Stimulated activated naive CD4-positive, alpha-beta T cell (primary cell): ENCODE data around the gene EPB41L1.

ENCODE experiments used
- DNase-seq, 6 experiments: peaks; one replicate each; lab custom pipeline; 2025; lab: John Stamatoyannopoulos, UW

EPB41L1 gene

GRCh38 chr20:36193977-36194712 is 39.6 kb downstream of the EPB41L1 start:
- DNase-seq = no peak

- DNase-seq = no peak
Observed at GRCh38 chr20:36196676-36197075, 42.1 kb downstream of the EPB41L1 start.

GRCh38 chr20:36197271-36197670 is 42.7 kb downstream of the EPB41L1 start:
- no peak for DNase-seq

GRCh38 chr20:36199345-36200257 is 45.1 kb downstream of the EPB41L1 start:
- peak; percentile 24 to 68 (median 54) for DNase-seq

GRCh38 chr20:36200451-36200850 is 45.9 kb downstream of the EPB41L1 start:
- no peak for DNase-seq

GRCh38 chr20:36201198-36201597 is 46.7 kb downstream of the EPB41L1 start:
- DNase-seq = no peak

GRCh38 chr20:36202891-36203338 is 48.4 kb downstream of the EPB41L1 start:
- peak; percentile 54 to 85 (median 67) for DNase-seq

- DNase-seq = no peak
Observed at GRCh38 chr20:36203861-36204260, 49.3 kb downstream of the EPB41L1 start.

- DNase-seq = no peak
Observed at GRCh38 chr20:36205026-36205425, 50.5 kb downstream of the EPB41L1 start.

- no peak for DNase-seq
Observed at GRCh38 chr20:36206068-36206467, 51.5 kb downstream of the EPB41L1 start.

GRCh38 chr20:36206641-36207040 is 52.1 kb downstream of the EPB41L1 start:
- DNase-seq = no peak

GRCh38 chr20:36207602-36208001 is 53.1 kb downstream of the EPB41L1 start:
- no peak for DNase-seq

GRCh38 chr20:36208257-36208656 is 53.7 kb downstream of the EPB41L1 start:
- DNase-seq = no peak

- DNase-seq = no peak
Observed at GRCh38 chr20:36210436-36211021, 56.0 kb downstream of the EPB41L1 start.

GRCh38 chr20:36213362-36213761 is 58.8 kb downstream of the EPB41L1 start:
- no peak for DNase-seq

- peak in 2 of 6 experiments; percentile 14 to 19 for DNase-seq
Observed at GRCh38 chr20:36214684-36215256, 60.2 kb downstream of the EPB41L1 start.

GRCh38 chr20:36215778-36216177 is 61.2 kb downstream of the EPB41L1 start:
- DNase-seq = no peak

GRCh38 chr20:36216314-36217025 is 61.9 kb downstream of the EPB41L1 start:
- DNase-seq = no peak

- no peak for DNase-seq
Observed at GRCh38 chr20:36217226-36217625, 62.7 kb downstream of the EPB41L1 start.

GRCh38 chr20:36218380-36219064 is 64.0 kb downstream of the EPB41L1 start:
- no peak for DNase-seq

- no peak for DNase-seq
Observed at GRCh38 chr20:36219671-36220220, 65.2 kb downstream of the EPB41L1 start.
